ENCODE data around the gene FCHSD2. TPM values are rescaled to one million over a fixed set of nuclear protein-coding genes. Genes with fewer than 3 reads are reported as not detected.
A peak's percentile ranks its signal among the peaks of the same experiment; 100 is the strongest.

The FCHSD2 gene
- total RNA-seq, 4 donors from 2014 or later, result 20.4 to 42.4 (median 26.4) TPM

GRCh38 chr11:73160005-73160760 lies 18.1 kb upstream of the FCHSD2 start:
- Histone ChIP-seq H3K36me3 (no peaks in the 10 kb centered on the region), H3K4me1 (peaks cover 34 to 43% (median 39%) of the 10 kb centered on the region in 4 donors), H3K4me3 (no peak overlapping the region), H3K27me3 (peaks cover 0 to 4% (median 0%) of the 10 kb centered on the region in 4 donors), H3K27ac (replicated peaks in 1 of 4) (peak overlapping the region; percentile 76 to 91 (median 80)), H3K9me3 (no peaks in the 10 kb centered on the region)
- DNase-seq (ENCODE audit: extremely low spot score), result no peak
- WGBS, result 95% methylated on average over 10 of the region's 10 CpGs
- intact Hi-C loops (cut with DNase I), result no loop called here
- TF ChIP-seq EP300 (IDR thresholded peaks at IDR 0.05), result no peak
- no peak for TF ChIP-seq POLR2AphosphoS5 (IDR thresholded peaks at IDR 0.05)
- no peak for TF ChIP-seq CTCF (IDR thresholded peaks at IDR 0.05)
- no peak for TF ChIP-seq POLR2A (IDR thresholded peaks at IDR 0.05; ENCODE audit: low read depth)

GRCh38 chr11:73159297-73159696 lies 17.2 kb upstream of the FCHSD2 start:
- no peaks in the 10 kb centered on the region for H3K9me3 ChIP-seq
- H3K36me3 ChIP-seq, result no peaks in the 10 kb centered on the region
- H3K27ac ChIP-seq (replicated peaks in 1 of 4), result peak overlapping the region; percentile 76 to 91 (median 80)
- DNase-seq (ENCODE audit: extremely low spot score), result no peak
- intact Hi-C loops (cut with DNase I), result no loop called here
- no peak overlapping the region for H3K4me3 ChIP-seq
- peaks cover 34 to 47% (median 39%) of the 10 kb centered on the region in 4 donors for H3K4me1 ChIP-seq
- TF ChIP-seq POLR2A (IDR thresholded peaks at IDR 0.05; ENCODE audit: low read depth) (no peak), POLR2AphosphoS5 (IDR thresholded peaks at IDR 0.05) (no peak), CTCF (IDR thresholded peaks at IDR 0.05) (no peak), EP300 (IDR thresholded peaks at IDR 0.05) (no peak)
- 89% methylated on average over 3 of the region's 3 CpGs for WGBS
- peaks cover 0 to 4% (median 0%) of the 10 kb centered on the region in 4 donors for H3K27me3 ChIP-seq

- H3K4me1 ChIP-seq, result peaks cover 34 to 55% (median 40%) of the 10 kb centered on the region in 4 donors
- H3K36me3 ChIP-seq, result no peaks in the 10 kb centered on the region
- DNase-seq (ENCODE audit: extremely low spot score), result no peak
- intact Hi-C loops (cut with DNase I), result no loop called here
- 72% methylated on average over 8 of the region's 8 CpGs for WGBS
- TF ChIP-seq EP300 (IDR thresholded peaks at IDR 0.05) (no peak), POLR2AphosphoS5 (IDR thresholded peaks at IDR 0.05) (peak in 1 of 2 donors; percentile 54)
- no peaks in the 10 kb centered on the region for H3K9me3 ChIP-seq
- peaks cover 0 to 4% (median 0%) of the 10 kb centered on the region in 4 donors for H3K27me3 ChIP-seq
- peak overlapping the region; percentile 76 to 91 (median 80) for H3K27ac ChIP-seq (replicated peaks in 1 of 4)
- no peak overlapping the region for H3K4me3 ChIP-seq
Measured at GRCh38 chr11:73158356-73159051, 16.4 kb upstream of the FCHSD2 start.

- Histone ChIP-seq H3K9me3 (no peaks in the 10 kb centered on the region), H3K27me3 (peaks cover 0 to 4% (median 0%) of the 10 kb centered on the region in 4 donors), H3K27ac (replicated peaks in 1 of 4) (peak overlapping the region; percentile 76 to 91 (median 80)), H3K4me1 (peaks cover 34 to 59% (median 43%) of the 10 kb centered on the region in 4 donors), H3K4me3 (peak overlapping the region in 1 of 4 donors; percentile 8), H3K36me3 (no peaks in the 10 kb centered on the region)
- no peak for DNase-seq (ENCODE audit: extremely low spot score)
- TF ChIP-seq POLR2AphosphoS5 (IDR thresholded peaks at IDR 0.05), result peak; percentile 6 to 49
- TF ChIP-seq CTCF (IDR thresholded peaks at IDR 0.05), result no peak
- no peak for TF ChIP-seq POLR2A (IDR thresholded peaks at IDR 0.05; ENCODE audit: low read depth)
- no peak for TF ChIP-seq EP300 (IDR thresholded peaks at IDR 0.05)
- 24% methylated on average over 9 of the region's 9 CpGs for WGBS
- intact Hi-C loops (cut with DNase I), result no loop called here
Measured at GRCh38 chr11:73157101-73158010, 15.2 kb upstream of the FCHSD2 start.
